HK-2 (cell line): ENCODE results near the gene CSTA.

Source experiments
- DNase-seq: peaks from one replicate; pipeline ENCODE4 v3.0.0-alpha.2; 2018; ENCODE audit not compliant: unreplicated experiment

The CSTA gene

DNA sequence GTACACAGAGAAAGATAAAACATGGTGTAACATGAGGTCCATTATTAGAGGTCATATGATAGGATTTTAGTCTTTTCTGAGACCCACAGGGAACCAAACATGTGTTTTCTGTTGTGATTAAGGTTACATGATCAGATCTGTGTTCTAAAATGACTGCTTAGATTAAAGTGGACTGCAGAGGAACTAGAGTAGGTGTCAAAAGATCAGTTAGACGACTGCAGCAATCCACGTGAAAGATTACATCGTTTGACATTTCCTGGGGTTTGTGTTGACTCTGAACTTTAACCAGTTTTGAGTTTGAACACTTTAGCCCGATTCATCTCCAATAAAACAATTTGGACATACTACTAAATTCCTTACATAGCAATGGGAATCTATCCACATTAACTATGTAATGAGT lies 52.9 kb downstream of the CSTA start:
- no peak for DNase-seq

DNA sequence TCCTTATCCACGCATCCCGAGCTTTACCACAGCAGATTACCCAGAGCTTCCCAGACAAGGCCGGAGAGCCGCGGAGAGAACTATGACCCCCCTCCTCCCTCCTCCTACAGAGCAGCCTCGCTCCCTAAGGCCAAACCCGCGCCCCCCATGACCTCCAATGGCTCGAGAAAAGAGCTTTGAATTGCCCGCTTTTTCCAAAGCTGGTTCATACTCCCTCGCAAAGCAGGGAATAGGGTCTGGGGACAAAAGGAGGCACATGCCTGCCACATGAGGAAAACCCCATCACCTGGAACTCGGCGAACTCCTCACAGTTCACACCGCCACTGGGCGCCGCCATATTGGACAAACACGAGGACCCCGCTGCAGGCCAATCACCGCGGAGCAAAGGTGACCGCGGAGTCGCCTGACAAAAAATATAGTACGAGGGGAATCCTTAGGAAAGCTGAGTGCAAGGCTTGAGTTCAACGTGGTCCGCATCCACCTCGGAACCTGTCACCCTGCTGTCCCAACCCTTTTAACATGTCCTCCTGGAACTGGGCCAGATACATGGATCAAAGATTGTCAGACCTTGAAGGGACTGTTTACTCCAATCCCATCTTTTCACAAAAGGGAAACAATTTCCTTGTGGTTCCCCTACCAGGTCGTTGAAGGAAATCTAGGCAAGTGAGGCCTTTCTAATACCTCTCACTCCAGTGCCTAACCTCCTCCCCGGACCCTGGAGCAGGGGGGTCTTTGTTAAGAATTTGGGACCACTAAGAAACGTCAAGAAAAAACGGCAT lies 58.0 kb downstream of the CSTA start, which contains the start of gene MIX23:
MIX23 (minus strand) TSS at position 344 of the 779 bp plus-strand sequence; CDS start at position 337, 7 bp downstream.
- DNase-seq: peak; percentile 94

DNA sequence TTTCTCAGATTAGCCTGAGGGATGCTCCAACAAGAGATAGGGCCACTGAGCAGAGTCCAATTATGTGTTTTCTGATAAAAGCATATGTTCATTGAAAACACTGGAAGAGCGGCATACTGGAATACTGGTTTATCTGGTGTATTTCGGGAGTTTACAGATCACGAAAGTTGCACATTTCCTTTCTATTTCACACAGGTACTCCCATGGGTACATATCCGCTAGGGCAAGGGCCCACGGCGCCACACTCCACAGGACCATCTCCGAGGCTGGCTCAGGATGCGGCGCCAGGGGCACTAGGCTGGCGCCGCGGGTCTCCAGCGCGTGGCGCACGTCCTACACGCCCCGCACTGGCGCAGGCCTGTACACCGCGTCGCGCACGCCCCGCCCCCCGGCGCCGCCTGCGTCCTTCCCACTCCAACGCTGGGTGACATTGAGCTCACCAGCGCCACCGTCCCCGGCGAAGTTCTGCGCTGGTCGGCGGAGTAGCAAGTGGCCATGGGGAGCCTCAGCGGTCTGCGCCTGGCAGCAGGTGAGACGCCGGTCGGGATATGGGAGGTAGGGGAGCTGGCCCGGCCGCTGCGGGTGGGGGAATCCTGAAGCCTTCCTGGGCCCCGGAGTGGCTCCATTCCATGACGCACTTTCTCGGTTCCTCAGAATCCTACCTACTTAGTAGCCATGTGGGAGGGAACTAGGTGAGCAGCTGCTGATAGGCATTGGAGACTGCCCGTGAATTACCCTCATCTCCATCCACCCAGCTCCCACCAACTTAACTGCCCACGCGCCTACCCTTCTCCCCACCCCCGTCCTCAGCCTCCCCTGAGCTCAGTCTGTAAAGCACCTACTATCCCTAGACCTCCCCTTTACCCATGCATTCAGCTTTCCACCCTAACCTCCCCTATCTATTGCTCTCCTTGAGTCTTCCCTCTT lies 59.0 kb downstream of the CSTA start, which contains the start of gene FAM162A:
FAM162A (plus strand) TSS at position 412 of the 927 bp plus-strand sequence; CDS start at position 496, 84 bp downstream.
- peak; percentile 98 for DNase-seq

DNA sequence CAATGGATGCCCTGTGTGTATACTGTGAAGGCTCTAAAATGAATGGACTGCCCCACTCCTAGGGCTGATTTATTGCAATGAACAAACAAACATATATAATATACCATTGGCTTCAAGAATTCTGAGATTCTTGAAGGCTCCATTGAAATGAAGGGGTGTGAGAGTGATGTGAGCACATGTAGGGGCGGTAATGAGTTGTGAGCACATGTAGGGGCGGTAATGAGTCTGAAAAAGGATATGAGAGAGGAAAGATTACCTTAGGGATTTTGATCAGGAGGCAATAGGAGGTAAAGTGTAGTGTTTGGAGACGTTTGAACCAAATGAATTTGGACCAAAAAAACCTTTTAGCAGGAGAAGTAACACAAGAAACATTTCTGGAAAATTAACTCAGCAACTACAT lies 62.7 kb downstream of the CSTA start:
- DNase-seq: no peak

DNA sequence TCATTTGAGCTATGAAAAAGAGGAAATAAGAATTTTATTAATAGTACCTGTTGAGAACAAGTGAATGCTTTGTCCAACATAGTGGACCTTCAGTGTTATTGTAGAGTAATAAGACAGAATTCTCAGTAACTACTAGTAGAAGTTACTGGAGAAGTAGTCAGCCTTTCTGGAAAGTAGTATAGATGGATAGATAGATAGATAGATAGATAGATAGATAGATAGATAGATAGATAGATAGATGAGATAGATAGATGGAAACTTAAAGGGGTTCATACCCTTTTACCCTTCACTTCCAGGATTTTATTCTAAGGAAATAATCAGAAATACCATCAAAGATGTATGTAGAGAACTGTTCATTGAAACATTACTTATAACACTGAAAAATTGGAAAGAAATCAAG lies 64.1 kb downstream of the CSTA start:
- no peak for DNase-seq

DNA sequence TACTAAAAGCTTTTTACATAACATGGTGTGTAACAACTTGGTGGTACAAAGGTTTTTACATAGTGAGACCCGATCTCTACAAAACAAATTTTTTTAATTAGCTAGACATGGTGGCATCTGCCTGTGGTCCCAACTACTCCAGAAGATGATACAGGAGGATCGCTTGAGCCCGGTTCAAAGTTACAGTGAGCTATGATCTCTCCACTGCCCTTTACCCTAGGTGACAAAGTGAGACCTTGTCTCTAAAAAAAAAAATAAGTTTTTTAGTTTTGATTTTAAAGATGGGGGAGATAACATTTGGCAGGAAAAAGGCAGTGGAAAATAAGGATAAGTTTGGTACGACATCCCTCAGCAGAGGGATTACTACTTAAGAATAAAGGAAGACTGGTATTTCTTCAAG lies 64.8 kb downstream of the CSTA start:
- no peak for DNase-seq

DNA sequence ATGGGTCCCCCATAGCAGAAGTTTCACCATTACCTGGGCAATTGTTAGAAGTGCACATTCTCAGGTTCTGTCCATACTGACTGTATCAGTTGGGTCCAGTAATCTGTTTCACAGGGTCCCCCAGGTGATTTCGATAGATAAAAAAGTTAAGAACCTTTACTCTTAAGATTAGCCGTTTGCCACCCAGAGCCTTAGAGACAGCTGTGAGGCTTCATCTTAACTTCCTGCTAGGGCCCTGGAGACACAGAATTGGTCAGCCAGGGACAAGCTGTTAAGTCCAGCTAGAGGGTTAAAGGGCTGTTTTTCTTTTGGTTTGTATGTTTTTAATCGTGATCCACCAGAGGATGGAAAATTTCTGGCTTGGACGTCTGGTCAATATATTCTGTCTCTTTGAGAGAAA lies 65.6 kb downstream of the CSTA start:
- no peak for DNase-seq
